ENCODE data around the gene SRPX.

Gene SRPX

DNA sequence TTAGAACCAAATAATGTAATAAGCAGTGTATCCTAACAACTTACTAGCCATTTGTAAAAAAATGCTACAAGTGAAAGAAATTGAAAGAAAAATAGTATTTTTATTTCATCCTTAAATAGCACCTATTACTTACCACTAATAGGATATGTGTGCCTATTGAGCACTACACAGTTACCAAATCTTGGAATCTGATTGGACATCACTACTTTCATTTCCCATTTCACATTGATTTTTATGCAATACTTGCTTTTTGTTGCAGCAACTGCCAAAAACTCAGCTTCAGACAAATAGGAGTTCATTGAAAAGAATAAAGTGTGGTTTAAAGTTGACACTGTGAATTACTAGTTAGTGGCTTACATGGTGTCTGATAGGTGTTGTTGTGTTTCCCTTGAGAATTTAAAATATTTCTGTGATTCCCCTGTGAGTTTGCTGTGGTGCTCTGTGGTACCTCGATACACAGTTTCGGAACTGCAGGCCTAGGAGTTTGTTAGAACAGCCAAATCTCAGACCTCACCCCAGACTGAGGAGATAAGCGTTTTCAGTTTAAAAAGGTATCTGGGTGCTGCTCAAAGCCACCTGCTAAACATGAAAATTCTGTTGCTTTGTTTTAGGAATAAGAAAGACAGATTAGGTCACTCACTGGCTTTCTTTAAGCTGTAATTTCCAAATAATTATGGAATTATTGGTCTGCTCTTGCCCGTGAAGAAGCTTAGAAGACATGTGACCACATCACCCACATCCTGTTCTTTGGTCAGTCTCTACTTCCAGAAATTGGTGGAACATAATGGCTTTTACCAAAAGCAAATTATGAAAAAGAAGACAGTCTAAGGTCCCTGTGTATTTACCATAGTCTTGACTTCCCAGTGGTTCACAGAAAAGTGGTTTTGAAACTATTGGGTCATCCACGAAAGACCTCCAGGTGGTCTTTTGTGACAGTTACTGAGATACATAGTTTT, 116.5 kb downstream of the SRPX start:
- Mint-ChIP-seq H3K4me1 (ENCODE audit: low read depth) (peaks cover 3% of the 10 kb centered on the region), H3K27me3 (ENCODE audit: low read depth) (peaks cover 5% of the 10 kb centered on the region), H3K36me3 (ENCODE audit: low read depth) (no peaks in the 10 kb centered on the region), H3K4me3 (no peak overlapping the region), H3K27ac (no peak overlapping the region), H3K9me3 (peaks cover 2% of the 10 kb centered on the region)

GRCh38 chrX:38102875-38103274, 117.8 kb downstream of the SRPX start:
- H3K36me3 Mint-ChIP-seq (ENCODE audit: low read depth): no peaks in the 10 kb centered on the region
- no peak overlapping the region for H3K27ac Mint-ChIP-seq

DNA sequence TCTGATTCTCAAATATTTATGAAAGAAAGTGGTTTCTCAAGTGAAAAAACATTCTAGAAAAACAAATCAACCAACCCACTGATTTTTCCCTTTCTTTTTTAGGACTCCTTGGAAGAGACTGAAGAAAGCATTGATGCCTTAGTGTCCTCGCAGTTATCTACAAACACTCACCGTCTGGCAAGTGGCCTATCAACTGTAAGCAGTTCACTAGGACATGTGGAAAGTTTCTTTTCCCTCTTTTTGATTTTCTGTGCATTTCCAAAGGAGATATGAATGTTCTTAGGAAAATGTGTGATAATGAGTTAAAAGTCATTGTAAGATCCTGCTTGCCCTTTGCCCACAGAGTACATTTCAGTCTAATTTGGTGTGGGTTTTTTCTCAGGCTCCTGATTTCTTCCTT, 118.4 kb downstream of the SRPX start:
- peaks cover 5% of the 10 kb centered on the region for H3K27me3 Mint-ChIP-seq (ENCODE audit: low read depth)
- peaks cover 4% of the 10 kb centered on the region for H3K9me3 Mint-ChIP-seq
- peaks cover 3% of the 10 kb centered on the region for H3K4me1 Mint-ChIP-seq (ENCODE audit: low read depth)
- H3K27ac Mint-ChIP-seq: no peak overlapping the region
- no peak overlapping the region for H3K4me3 Mint-ChIP-seq
- H3K36me3 Mint-ChIP-seq (ENCODE audit: low read depth): no peaks in the 10 kb centered on the region

More at GRCh38 chrX:38102875-38103274, 117.8 kb downstream of the SRPX start:
- Mint-ChIP-seq H3K9me3 (peaks cover 4% of the 10 kb centered on the region), H3K4me3 (no peak overlapping the region), H3K4me1 (ENCODE audit: low read depth) (peaks cover 3% of the 10 kb centered on the region), H3K27me3 (ENCODE audit: low read depth) (peaks cover 5% of the 10 kb centered on the region)

DNA sequence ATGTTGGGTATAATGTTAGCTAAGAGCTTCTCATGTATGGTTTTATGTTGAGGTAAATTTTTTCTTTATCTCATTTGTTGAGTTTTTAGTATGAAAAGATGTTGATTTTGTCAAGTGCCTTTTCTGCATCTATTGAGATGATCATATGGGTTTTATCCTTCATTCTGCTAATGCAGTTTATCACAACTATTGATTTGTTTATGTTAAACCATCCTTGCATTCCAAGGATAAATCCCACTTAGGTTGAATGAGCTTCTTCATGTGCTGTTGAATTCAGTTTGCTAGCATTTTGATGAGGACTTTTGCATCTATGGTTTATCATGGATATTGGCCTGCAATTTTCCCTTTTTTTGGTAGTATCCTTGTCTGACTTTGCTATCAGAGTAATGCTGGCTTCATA, 121.0 kb downstream of the SRPX start:
- H3K27ac Mint-ChIP-seq: no peak overlapping the region
- H3K9me3 Mint-ChIP-seq: peaks cover 4% of the 10 kb centered on the region
- H3K27me3 Mint-ChIP-seq (ENCODE audit: low read depth): no peaks in the 10 kb centered on the region
- H3K4me1 Mint-ChIP-seq (ENCODE audit: low read depth): peaks cover 5% of the 10 kb centered on the region
- no peaks in the 10 kb centered on the region for H3K36me3 Mint-ChIP-seq (ENCODE audit: low read depth)
- H3K4me3 Mint-ChIP-seq: no peak overlapping the region

Measured in T-helper 1 cell treated with Interleukin-12 subunit alpha and Interleukin-12 subunit beta and Interleukin-4 antibody, amounts not matched to agents 30 μg/mL and 1 μg/mL, for 36 hours (primary cell).